Fibroblast of lung (primary cell): ENCODE results near the gene SETBP1.

ENCODE experiments used
- EZH2 ChIP-seq: IDR thresholded peaks from 2 replicates; pipeline ENCODE4 v1.5.1; 2012; ENCODE audit warnings: low read length, control low read depth, mild to moderate bottlenecking; ENCODE audit errors: missing control alignments
- TF ChIP-seq, protein P1 (sequence below), 2 donors: IDR thresholded peaks in 1 of 2; conservative IDR thresholded peaks in 1 of 2; 1 replicate in 1 of 2; 2 replicates in 1 of 2; pipeline ENCODE4 v1.5.1; 2011 to 2012; ENCODE audit warnings: low read length in 2 of 2, control low read depth in 1 of 2, inconsistent platforms in 1 of 2, low read depth in 1 of 2, mild to moderate bottlenecking in 1 of 2

GRCh38 chr18:45107425-45107824 is 426.7 kb downstream of the SETBP1 start:
- TF ChIP-seq, protein P1, sequence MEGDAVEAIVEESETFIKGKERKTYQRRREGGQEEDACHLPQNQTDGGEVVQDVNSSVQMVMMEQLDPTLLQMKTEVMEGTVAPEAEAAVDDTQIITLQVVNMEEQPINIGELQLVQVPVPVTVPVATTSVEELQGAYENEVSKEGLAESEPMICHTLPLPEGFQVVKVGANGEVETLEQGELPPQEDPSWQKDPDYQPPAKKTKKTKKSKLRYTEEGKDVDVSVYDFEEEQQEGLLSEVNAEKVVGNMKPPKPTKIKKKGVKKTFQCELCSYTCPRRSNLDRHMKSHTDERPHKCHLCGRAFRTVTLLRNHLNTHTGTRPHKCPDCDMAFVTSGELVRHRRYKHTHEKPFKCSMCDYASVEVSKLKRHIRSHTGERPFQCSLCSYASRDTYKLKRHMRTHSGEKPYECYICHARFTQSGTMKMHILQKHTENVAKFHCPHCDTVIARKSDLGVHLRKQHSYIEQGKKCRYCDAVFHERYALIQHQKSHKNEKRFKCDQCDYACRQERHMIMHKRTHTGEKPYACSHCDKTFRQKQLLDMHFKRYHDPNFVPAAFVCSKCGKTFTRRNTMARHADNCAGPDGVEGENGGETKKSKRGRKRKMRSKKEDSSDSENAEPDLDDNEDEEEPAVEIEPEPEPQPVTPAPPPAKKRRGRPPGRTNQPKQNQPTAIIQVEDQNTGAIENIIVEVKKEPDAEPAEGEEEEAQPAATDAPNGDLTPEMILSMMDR (conservative IDR thresholded peaks at IDR 0.05 in 1 of 2, IDR thresholded peaks at IDR 0.05 in 1 of 2; ENCODE audit: low read depth in 1 of 2, low read length in 2 of 2), result no peak
- TF ChIP-seq EZH2, result no peak
